ENCODE measurements around the gene POLA2. TPM values are rescaled to one million over a fixed set of nuclear protein-coding genes. Genes with fewer than 3 reads are reported as not detected.
"Not testable (repeated sequence)": the region's sequence is repeated elsewhere in the genome, so short reads cannot be mapped to it uniquely, and the experiment has no call there.

POLA2 gene
- total and polyA plus RNA-seq, 3 donors from 2014 or later = 21.9 to 27.6 (median 24.2) TPM

DNA sequence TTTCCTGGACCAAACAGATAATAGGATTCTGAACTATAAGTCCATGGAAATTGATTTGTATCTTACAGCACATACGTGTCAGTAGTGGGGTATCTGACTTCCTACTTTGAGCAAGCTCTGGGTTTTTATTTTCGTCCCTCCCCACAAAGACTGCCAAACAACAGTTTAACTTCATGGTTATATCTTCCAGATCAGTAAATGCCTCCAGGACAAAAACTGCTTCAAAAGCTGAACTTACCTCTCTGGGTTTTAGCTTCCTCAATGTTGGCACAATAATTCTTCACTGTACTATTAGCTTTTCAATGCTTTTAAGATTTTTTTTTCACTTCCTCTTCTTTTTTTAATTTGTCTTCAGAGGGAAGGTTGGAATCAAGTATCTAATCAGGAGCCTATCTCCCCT lies 67.7 kb downstream of the POLA2 start:
- 54 to 69% methylated on average over 2 of the region's 2 CpGs for WGBS, 2 donors
- H3K27me3 ChIP-seq = no peaks in the 10 kb centered on the region
- H3K4me3 ChIP-seq = no peak overlapping the region
- H3K36me3 ChIP-seq (ENCODE audit: low read depth, missing control alignments) = no peaks in the 10 kb centered on the region
- peaks cover 1% of the 10 kb centered on the region for H3K4me1 ChIP-seq
- DNase-seq = no peak
- no peak for TF ChIP-seq POLR2A (IDR thresholded peaks at IDR 0.05)
- TF ChIP-seq, protein P1, sequence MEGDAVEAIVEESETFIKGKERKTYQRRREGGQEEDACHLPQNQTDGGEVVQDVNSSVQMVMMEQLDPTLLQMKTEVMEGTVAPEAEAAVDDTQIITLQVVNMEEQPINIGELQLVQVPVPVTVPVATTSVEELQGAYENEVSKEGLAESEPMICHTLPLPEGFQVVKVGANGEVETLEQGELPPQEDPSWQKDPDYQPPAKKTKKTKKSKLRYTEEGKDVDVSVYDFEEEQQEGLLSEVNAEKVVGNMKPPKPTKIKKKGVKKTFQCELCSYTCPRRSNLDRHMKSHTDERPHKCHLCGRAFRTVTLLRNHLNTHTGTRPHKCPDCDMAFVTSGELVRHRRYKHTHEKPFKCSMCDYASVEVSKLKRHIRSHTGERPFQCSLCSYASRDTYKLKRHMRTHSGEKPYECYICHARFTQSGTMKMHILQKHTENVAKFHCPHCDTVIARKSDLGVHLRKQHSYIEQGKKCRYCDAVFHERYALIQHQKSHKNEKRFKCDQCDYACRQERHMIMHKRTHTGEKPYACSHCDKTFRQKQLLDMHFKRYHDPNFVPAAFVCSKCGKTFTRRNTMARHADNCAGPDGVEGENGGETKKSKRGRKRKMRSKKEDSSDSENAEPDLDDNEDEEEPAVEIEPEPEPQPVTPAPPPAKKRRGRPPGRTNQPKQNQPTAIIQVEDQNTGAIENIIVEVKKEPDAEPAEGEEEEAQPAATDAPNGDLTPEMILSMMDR (IDR thresholded peaks at IDR 0.05) = no peak
- no peak overlapping the region for H3K27ac ChIP-seq
- intact Hi-C loops (cut with DNase I; ENCODE audit: low total_unique reads) = no loop called here
- H3K9me3 ChIP-seq = no peaks in the 10 kb centered on the region

DNA sequence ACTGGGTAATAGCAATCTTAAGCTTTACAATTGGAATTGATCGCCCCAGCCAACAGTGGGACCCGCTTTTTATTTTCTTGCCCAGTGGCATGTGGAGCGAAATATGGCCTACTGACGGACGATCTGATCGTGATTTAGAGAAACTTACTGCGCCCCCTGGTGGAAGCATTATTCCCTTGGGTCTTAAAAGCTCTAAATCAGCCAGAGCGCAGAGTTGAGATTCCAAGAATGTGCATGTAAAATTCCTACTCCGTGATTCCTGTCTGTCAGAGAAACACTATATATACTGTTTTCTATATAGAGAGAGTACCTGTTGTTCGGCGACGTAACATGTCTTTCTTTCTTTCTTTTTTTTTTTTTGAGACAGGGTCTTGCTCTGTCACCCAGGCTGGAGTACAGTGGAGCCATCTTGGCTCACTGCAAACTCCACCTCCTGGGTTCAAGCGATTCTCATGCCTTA lies 68.2 kb downstream of the POLA2 start:
- intact Hi-C loops (cut with DNase I; ENCODE audit: low total_unique reads) = no loop called here
- Histone ChIP-seq H3K4me3 (no peak overlapping the region), H3K4me1 (peaks cover 6% of the 10 kb centered on the region), H3K27me3 (no peaks in the 10 kb centered on the region), H3K9me3 (no peaks in the 10 kb centered on the region), H3K27ac (no peak overlapping the region), H3K36me3 (ENCODE audit: low read depth, missing control alignments) (no peaks in the 10 kb centered on the region)
- TF ChIP-seq, protein P1 (IDR thresholded peaks at IDR 0.05) = peak; percentile 78 to 90 (median 90)
- TF ChIP-seq POLR2A (IDR thresholded peaks at IDR 0.05) = no peak
- WGBS, 2 donors = 5 to 9% methylated on average over 13 of the region's 13 CpGs
- peak; percentile 98 for DNase-seq

DNA sequence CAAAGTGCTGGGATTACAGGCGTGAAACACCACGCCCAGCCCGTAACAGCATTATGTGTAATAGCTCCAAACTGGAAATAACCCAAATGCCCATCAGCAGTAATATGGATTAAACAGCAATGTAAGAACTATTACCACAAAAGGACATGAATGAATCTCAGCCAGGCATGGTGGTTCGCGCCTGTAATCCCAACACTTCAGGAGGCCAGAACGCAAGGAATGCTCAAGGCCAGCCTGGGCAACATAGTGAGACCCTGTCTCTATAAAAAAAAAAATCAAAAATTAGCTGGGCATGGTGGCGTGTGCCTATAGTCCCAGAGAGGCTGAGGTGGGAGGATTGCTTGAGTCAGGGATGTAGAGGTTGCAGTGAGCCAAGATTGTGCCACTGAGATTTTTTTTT lies 68.8 kb downstream of the POLA2 start:
- Histone ChIP-seq H3K4me1 (peaks cover 12% of the 10 kb centered on the region), H3K36me3 (ENCODE audit: low read depth, missing control alignments) (no peaks in the 10 kb centered on the region), H3K27me3 (no peaks in the 10 kb centered on the region), H3K27ac (no peak overlapping the region), H3K9me3 (no peaks in the 10 kb centered on the region), H3K4me3 (no peak overlapping the region)
- intact Hi-C loops (cut with DNase I; ENCODE audit: low total_unique reads) = no loop called here
- TF ChIP-seq, protein P1 (IDR thresholded peaks at IDR 0.05) = no peak
- no peak for TF ChIP-seq POLR2A (IDR thresholded peaks at IDR 0.05)
- WGBS, 2 donors = 79 to 85% methylated on average over 7 of the region's 7 CpGs
- no peak for DNase-seq

DNA sequence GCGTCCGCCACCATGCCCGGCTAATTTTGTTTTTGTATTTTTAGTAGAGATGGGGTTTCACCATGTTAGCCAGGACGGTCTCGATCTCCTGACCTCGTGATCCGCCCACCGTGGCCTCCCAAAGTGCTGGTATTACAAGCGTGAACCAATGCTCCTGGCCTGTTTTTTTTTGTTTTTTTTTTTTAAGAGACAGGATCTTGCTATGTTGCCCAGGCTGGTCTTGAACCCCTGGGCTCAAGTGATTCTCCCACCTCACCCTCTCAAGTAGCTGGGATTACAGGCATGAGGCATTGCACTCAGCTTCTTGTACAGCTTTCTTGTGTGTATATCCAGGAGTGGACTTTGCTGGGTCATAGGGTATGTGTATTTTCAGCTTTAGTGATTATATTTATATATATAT lies 70.8 kb downstream of the POLA2 start:
- DNase-seq; H3K4me3 ChIP-seq; H3K36me3 ChIP-seq (ENCODE audit: low read depth, missing control alignments); H3K9me3 ChIP-seq; H3K27me3 ChIP-seq; H3K27ac ChIP-seq; intact Hi-C loops (cut with DNase I; ENCODE audit: low total_unique reads): not testable (repeated sequence)
- 85 to 88% methylated on average over 9 of the region's 9 CpGs for WGBS, 2 donors
- peaks cover 12% of the 10 kb centered on the region for H3K4me1 ChIP-seq

DNA sequence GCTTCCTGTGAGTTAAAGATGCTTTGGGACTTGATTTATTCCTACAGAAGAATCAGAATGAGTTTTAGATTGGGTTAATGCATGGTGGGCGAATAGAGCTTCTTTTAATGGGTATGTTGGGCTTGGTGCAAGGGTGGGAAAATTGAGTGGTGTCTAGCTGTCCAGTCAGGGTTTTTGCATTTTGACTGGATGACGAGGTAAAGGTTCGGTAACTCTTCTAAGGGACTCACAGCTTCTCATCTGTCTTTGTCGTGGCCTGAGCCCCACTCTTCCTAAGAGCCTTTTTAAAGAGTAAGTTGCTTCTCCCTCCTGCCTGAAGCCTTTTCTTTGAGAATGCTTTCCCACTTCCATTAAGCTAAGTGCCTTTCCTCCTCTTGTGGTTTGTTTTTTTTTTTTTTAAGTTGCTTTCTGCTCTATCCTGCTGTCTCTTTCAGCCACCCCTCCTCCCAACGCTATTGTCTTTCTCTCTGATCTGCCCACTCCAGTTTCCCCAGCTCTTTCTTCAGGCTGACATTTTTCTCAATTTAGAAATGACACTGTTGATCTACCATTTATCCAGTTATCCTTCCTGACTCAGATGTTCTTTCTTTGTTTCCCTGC lies 73.0 kb downstream of the POLA2 start:
- no peaks in the 10 kb centered on the region for H3K36me3 ChIP-seq (ENCODE audit: low read depth, missing control alignments)
- H3K27me3 ChIP-seq = no peaks in the 10 kb centered on the region
- intact Hi-C loops (cut with DNase I; ENCODE audit: low total_unique reads) = no loop called here
- H3K9me3 ChIP-seq = no peaks in the 10 kb centered on the region
- H3K27ac ChIP-seq = peak overlapping the region; percentile 75 to 93
- no peak for DNase-seq
- TF ChIP-seq, protein P1 (IDR thresholded peaks at IDR 0.05) = no peak
- TF ChIP-seq POLR2A (IDR thresholded peaks at IDR 0.05) = no peak
- WGBS, 2 donors = 11 to 17% methylated on average over 5 of the region's 5 CpGs
- H3K4me3 ChIP-seq = peak overlapping the region; percentile 89 to 92
- peaks cover 12% of the 10 kb centered on the region for H3K4me1 ChIP-seq

Data from testis (tissue), 3 donors.